Measurements from ENCODE around the gene CABYR. TPM values are rescaled to one million over a fixed set of nuclear protein-coding genes. Genes with fewer than 3 reads are reported as not detected.

Gene CABYR
- total RNA-seq: 1 to 10 TPM in 1 of 2 experiments, under 1 TPM in 1; 0.76 to 1.2 TPM

- Mint-ChIP-seq H3K36me3 (peaks cover 16% of the 10 kb centered on the region), H3K4me1 (peaks cover 29% of the 10 kb centered on the region), H3K4me3 (peak within 1 kb of the TSS; percentile 72), H3K27me3 (peaks cover 33% of the 10 kb centered on the region), H3K9me3 (ENCODE audit: low read depth) (no peaks in the 10 kb centered on the region), H3K27ac (no peak within 1 kb of the TSS)
- ATAC-seq (peak; percentile 94), DNase-seq (peak; percentile 74)
- CTCF ChIA-PET: interaction anchor here (0.8 to 1.3 kb wide), 4 partner anchors 11 to 227 kb away, joined by 3 to 4 read pairs (median 4); no protein-coding TSS in a partner anchor
Measured at GRCh38 chr18:24138789-24139616, at the start of gene CABYR. Gene CABYR (plus strand): TSS chr18:24139062. CDS start chr18:24143115, 4,053 bp downstream.

GRCh38 chr18:24089076-24089475 lies 49.8 kb upstream of the CABYR start:
- H3K27ac Mint-ChIP-seq: no peak overlapping the region
- ATAC-seq: no peak
- no peaks in the 10 kb centered on the region for H3K27me3 Mint-ChIP-seq
- peaks cover 52% of the 10 kb centered on the region for H3K36me3 Mint-ChIP-seq
- CTCF ChIA-PET: no interaction called here
- no peak overlapping the region for H3K4me3 Mint-ChIP-seq
- no peak for DNase-seq
- H3K4me1 Mint-ChIP-seq: peaks cover 8% of the 10 kb centered on the region
- peaks cover 2% of the 10 kb centered on the region for H3K9me3 Mint-ChIP-seq (ENCODE audit: low read depth)

GRCh38 chr18:24089515-24090337 lies 49.1 kb upstream of the CABYR start:
- ATAC-seq (no peak), DNase-seq (no peak)
- H3K4me3 Mint-ChIP-seq: no peak overlapping the region
- H3K36me3 Mint-ChIP-seq: peaks cover 55% of the 10 kb centered on the region
- CTCF ChIA-PET: no interaction called here
- H3K4me1 Mint-ChIP-seq: peaks cover 13% of the 10 kb centered on the region
- peaks cover 2% of the 10 kb centered on the region for H3K9me3 Mint-ChIP-seq (ENCODE audit: low read depth)
- H3K27me3 Mint-ChIP-seq: no peaks in the 10 kb centered on the region
- no peak overlapping the region for H3K27ac Mint-ChIP-seq

GRCh38 chr18:24090876-24091275 lies 48.0 kb upstream of the CABYR start:
- H3K36me3 Mint-ChIP-seq: peaks cover 55% of the 10 kb centered on the region

GRCh38 chr18:24094561-24094960 lies 44.3 kb upstream of the CABYR start:
- Mint-ChIP-seq H3K4me1 (peaks cover 16% of the 10 kb centered on the region), H3K36me3 (peaks cover 53% of the 10 kb centered on the region), H3K27ac (no peak overlapping the region), H3K9me3 (ENCODE audit: low read depth) (peaks cover 7% of the 10 kb centered on the region), H3K27me3 (no peaks in the 10 kb centered on the region), H3K4me3 (no peak overlapping the region)
- CTCF ChIA-PET: interaction anchor here (1.0 to 1.3 kb wide), 2 partner anchors 9 to 12 kb away, joined by 3 read pairs; no protein-coding TSS in a partner anchor
- peak; percentile 23 for ATAC-seq
- DNase-seq: no peak

More at GRCh38 chr18:24090876-24091275, 48.0 kb upstream of the CABYR start:
- CTCF ChIA-PET: no interaction called here
- no peak overlapping the region for H3K4me3 Mint-ChIP-seq
- H3K4me1 Mint-ChIP-seq: peaks cover 16% of the 10 kb centered on the region
- no peak overlapping the region for H3K27ac Mint-ChIP-seq
- ATAC-seq (no peak), DNase-seq (no peak)
- peaks cover 2% of the 10 kb centered on the region for H3K9me3 Mint-ChIP-seq (ENCODE audit: low read depth)
- no peaks in the 10 kb centered on the region for H3K27me3 Mint-ChIP-seq

GRCh38 chr18:24095976-24096375 lies 42.9 kb upstream of the CABYR start:
- no peak for ATAC-seq
- Mint-ChIP-seq H3K36me3 (peaks cover 52% of the 10 kb centered on the region), H3K27ac (no peak overlapping the region), H3K9me3 (ENCODE audit: low read depth) (peaks cover 7% of the 10 kb centered on the region), H3K4me3 (no peak overlapping the region), H3K27me3 (no peaks in the 10 kb centered on the region), H3K4me1 (peaks cover 16% of the 10 kb centered on the region)
- CTCF ChIA-PET: interaction anchor here (0.9 to 1.8 kb wide), 3 partner anchors 20 to 580 kb away, joined by 3 to 5 read pairs (median 3); no protein-coding TSS in a partner anchor
- DNase-seq: no peak

GRCh38 chr18:24103320-24104021 lies 35.4 kb upstream of the CABYR start:
- Mint-ChIP-seq H3K4me3 (no peak overlapping the region), H3K27me3 (no peaks in the 10 kb centered on the region), H3K4me1 (no peaks in the 10 kb centered on the region), H3K36me3 (peaks cover 29% of the 10 kb centered on the region), H3K9me3 (ENCODE audit: low read depth) (no peaks in the 10 kb centered on the region), H3K27ac (no peak overlapping the region)
- ATAC-seq: no peak
- DNase-seq: no peak
- CTCF ChIA-PET: interaction anchor here (1.4 kb wide), 1 partner anchor 9 kb away, joined by 4 read pairs; no protein-coding TSS in a partner anchor

GRCh38 chr18:24104486-24104885 lies 34.4 kb upstream of the CABYR start:
- H3K27me3 Mint-ChIP-seq: no peaks in the 10 kb centered on the region
- CTCF ChIA-PET: interaction anchor here (0.6 to 1.4 kb wide), 2 partner anchors 8 to 293 kb away, joined by 3 to 4 read pairs; no protein-coding TSS in a partner anchor
- no peaks in the 10 kb centered on the region for H3K4me1 Mint-ChIP-seq
- H3K36me3 Mint-ChIP-seq: peaks cover 29% of the 10 kb centered on the region
- H3K27ac Mint-ChIP-seq: no peak overlapping the region
- no peak for ATAC-seq
- H3K4me3 Mint-ChIP-seq: no peak overlapping the region
- DNase-seq: no peak
- no peaks in the 10 kb centered on the region for H3K9me3 Mint-ChIP-seq (ENCODE audit: low read depth)

- Mint-ChIP-seq H3K27ac (no peak overlapping the region), H3K4me1 (peaks cover 7% of the 10 kb centered on the region), H3K9me3 (ENCODE audit: low read depth) (no peaks in the 10 kb centered on the region), H3K27me3 (no peaks in the 10 kb centered on the region), H3K36me3 (peaks cover 14% of the 10 kb centered on the region), H3K4me3 (no peak overlapping the region)
- CTCF ChIA-PET: no interaction called here
- DNase-seq (no peak), ATAC-seq (no peak)
Measured at GRCh38 chr18:24108641-24109040, 30.2 kb upstream of the CABYR start.

GRCh38 chr18:24111936-24112335 lies 26.9 kb upstream of the CABYR start:
- H3K36me3 Mint-ChIP-seq: peaks cover 21% of the 10 kb centered on the region
- DNase-seq (no peak), ATAC-seq (no peak)
- H3K9me3 Mint-ChIP-seq (ENCODE audit: low read depth): no peaks in the 10 kb centered on the region
- no peak overlapping the region for H3K4me3 Mint-ChIP-seq
- H3K27me3 Mint-ChIP-seq: no peaks in the 10 kb centered on the region
- CTCF ChIA-PET: interaction anchor here (1.3 to 1.5 kb wide), 3 partner anchors 8 to 57 kb away, joined by 4 read pairs; no protein-coding TSS in a partner anchor
- peaks cover 31% of the 10 kb centered on the region for H3K4me1 Mint-ChIP-seq
- H3K27ac Mint-ChIP-seq: no peak overlapping the region

- CTCF ChIA-PET: interaction anchor here (1.3 to 1.5 kb wide), 3 partner anchors 8 to 57 kb away, joined by 4 read pairs; no protein-coding TSS in a partner anchor
- Mint-ChIP-seq H3K36me3 (peaks cover 19% of the 10 kb centered on the region), H3K4me3 (no peak overlapping the region), H3K4me1 (peaks cover 31% of the 10 kb centered on the region), H3K27ac (no peak overlapping the region), H3K9me3 (ENCODE audit: low read depth) (no peaks in the 10 kb centered on the region), H3K27me3 (no peaks in the 10 kb centered on the region)
- ATAC-seq (no peak), DNase-seq (no peak)
Measured at GRCh38 chr18:24112464-24112863, 26.4 kb upstream of the CABYR start.

GRCh38 chr18:24112874-24113615 lies 25.8 kb upstream of the CABYR start:
- no peaks in the 10 kb centered on the region for H3K27me3 Mint-ChIP-seq
- ATAC-seq: no peak

More at GRCh38 chr18:24112874-24113615, 25.8 kb upstream of the CABYR start:
- CTCF ChIA-PET: interaction anchor here (1.3 to 1.5 kb wide), 2 partner anchors 9 to 58 kb away, joined by 4 read pairs; no protein-coding TSS in a partner anchor
- Mint-ChIP-seq H3K9me3 (ENCODE audit: low read depth) (no peaks in the 10 kb centered on the region), H3K27ac (peak overlapping the region; percentile 34), H3K36me3 (peaks cover 19% of the 10 kb centered on the region), H3K4me1 (peaks cover 31% of the 10 kb centered on the region), H3K4me3 (no peak overlapping the region)
- DNase-seq: no peak
